ENCODE measurements around the gene NAT9.

The NAT9 gene

DNA sequence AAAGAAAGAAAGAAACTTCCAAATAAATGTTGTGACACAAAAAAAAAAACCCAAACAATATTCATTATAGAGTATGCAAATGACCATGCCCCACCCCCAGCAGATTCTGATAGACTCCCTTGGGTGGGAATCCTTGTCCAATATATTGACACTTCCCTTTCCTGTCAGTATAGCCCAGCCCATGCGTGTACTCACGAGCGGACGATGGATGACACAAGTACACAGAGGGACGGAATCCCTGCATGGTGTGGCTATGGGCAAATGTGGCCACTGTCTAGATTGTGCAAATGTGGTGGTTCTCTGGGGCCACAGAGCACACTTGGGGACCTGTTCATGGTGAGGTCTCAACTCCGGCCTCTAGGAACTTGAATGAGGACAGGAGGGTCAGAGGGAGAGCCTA, 36.0 kb downstream of the NAT9 start:
- Histone ChIP-seq H3K36me3 (ENCODE audit: control insufficient read depth, insufficient read depth, low read length) (no peaks in the 10 kb centered on the region), H3K9me3 (ENCODE audit: control insufficient read depth, low read length) (no peaks in the 10 kb centered on the region), H3K4me3 (ENCODE audit: insufficient read depth, low read depth, low read length, poor library complexity, severe bottlenecking) (no peak overlapping the region), H3K4me1 (ENCODE audit: control insufficient read depth, insufficient read depth, low read length, poor library complexity, severe bottlenecking) (peaks cover 78% of the 10 kb centered on the region), H3K27ac (ENCODE audit: insufficient read depth, low read length, poor library complexity, severe bottlenecking) (peak overlapping the region; percentile 35), H3K27me3 (replicated peaks; ENCODE audit: control insufficient read depth, insufficient read depth, low read length, poor library complexity, severe bottlenecking) (no peaks in the 10 kb centered on the region)
- DNase-seq: no peak

DNA sequence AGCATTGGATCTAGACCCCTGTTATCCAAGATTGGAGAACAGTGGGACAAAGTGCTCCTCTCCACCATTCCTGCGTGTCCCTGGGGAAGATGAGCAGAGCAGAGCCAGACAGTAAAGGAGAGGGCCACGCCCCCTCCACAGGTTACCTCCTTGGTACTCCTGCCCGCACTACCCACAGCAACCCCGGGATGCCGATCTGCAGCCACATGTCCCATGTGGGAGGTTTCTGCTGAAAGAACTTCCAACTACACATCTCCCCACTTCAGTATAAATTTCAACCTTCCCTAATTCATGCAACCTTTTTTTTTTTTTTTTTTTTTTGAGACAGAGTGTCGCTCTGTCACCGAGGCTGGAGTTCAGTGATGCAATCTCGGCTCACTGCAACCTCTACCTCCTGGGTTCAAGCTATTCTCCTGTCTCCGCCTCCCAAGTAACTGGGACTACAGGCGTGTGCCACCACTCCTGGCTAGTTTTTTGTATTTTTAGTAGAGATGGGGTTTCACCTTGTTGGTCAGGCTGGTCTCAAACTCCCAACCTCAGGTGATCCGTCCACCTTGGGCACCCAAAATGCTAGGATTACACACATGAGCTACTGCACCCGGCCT, 36.8 kb downstream of the NAT9 start:
- Histone ChIP-seq H3K4me1 (ENCODE audit: control insufficient read depth, insufficient read depth, low read length, poor library complexity, severe bottlenecking) (peaks cover 69% of the 10 kb centered on the region), H3K9me3 (ENCODE audit: control insufficient read depth, low read length) (no peaks in the 10 kb centered on the region), H3K27ac (ENCODE audit: insufficient read depth, low read length, poor library complexity, severe bottlenecking) (peak overlapping the region; percentile 75), H3K36me3 (ENCODE audit: control insufficient read depth, insufficient read depth, low read length) (no peaks in the 10 kb centered on the region), H3K27me3 (replicated peaks; ENCODE audit: control insufficient read depth, insufficient read depth, low read length, poor library complexity, severe bottlenecking) (no peaks in the 10 kb centered on the region), H3K4me3 (ENCODE audit: insufficient read depth, low read depth, low read length, poor library complexity, severe bottlenecking) (peak overlapping the region; percentile 74)
- no peak for DNase-seq

- peak overlapping the region; percentile 74 for H3K4me3 ChIP-seq (ENCODE audit: insufficient read depth, low read depth, low read length, poor library complexity, severe bottlenecking)
- H3K4me1 ChIP-seq (ENCODE audit: control insufficient read depth, insufficient read depth, low read length, poor library complexity, severe bottlenecking): peaks cover 59% of the 10 kb centered on the region
- H3K27me3 ChIP-seq (replicated peaks; ENCODE audit: control insufficient read depth, insufficient read depth, low read length, poor library complexity, severe bottlenecking): no peaks in the 10 kb centered on the region
- H3K27ac ChIP-seq (ENCODE audit: insufficient read depth, low read length, poor library complexity, severe bottlenecking): peak overlapping the region; percentile 75
- H3K36me3 ChIP-seq (ENCODE audit: control insufficient read depth, insufficient read depth, low read length): no peaks in the 10 kb centered on the region
- DNase-seq: peak; percentile 60 to 67 (median 65)
- no peaks in the 10 kb centered on the region for H3K9me3 ChIP-seq (ENCODE audit: control insufficient read depth, low read length)
Measured at GRCh38 chr17:74738051-74738996, 37.8 kb downstream of the NAT9 start.

DNA sequence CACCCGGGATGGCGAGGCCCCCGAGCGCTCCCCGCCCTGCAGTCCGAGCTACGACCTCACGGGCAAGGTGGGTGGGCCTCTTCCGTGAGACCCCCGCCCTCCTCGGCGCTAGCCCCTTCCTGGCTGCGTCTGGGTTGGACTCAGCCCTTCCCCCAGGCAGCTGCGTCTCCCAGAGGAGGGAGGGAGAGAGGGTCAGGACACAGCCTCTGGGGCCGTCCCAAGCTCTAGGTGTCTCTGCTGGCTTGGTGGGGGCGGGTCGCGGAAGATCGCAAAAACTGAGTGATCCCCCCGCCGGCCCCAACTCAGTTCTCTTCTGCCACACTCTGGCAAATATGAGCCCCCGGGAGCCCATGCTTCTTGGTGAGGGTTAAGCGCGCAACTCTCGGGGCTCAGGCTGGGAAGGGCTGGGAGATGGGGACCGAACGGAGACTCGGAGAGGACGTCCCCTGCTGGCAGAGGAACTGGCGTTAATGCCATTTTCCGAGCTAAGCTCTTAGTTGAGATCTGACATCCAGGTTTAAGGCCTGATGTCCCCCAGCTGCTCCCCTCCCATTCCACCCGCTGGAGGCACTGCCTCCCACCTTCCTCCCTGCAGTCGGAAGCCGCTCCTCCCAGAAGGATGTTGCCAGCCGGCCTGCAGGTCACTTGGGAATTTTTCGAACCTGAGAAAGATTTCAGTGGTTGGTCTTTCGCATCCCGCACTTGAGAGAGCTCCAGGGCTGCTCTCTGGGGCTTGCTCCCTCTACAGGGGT, 38.7 kb downstream of the NAT9 start:
- Histone ChIP-seq H3K36me3 (ENCODE audit: control insufficient read depth, insufficient read depth, low read length) (no peaks in the 10 kb centered on the region), H3K9me3 (ENCODE audit: control insufficient read depth, low read length) (no peaks in the 10 kb centered on the region), H3K4me1 (ENCODE audit: control insufficient read depth, insufficient read depth, low read length, poor library complexity, severe bottlenecking) (peaks cover 52% of the 10 kb centered on the region), H3K27ac (ENCODE audit: insufficient read depth, low read length, poor library complexity, severe bottlenecking) (peak overlapping the region; percentile 75), H3K4me3 (ENCODE audit: insufficient read depth, low read depth, low read length, poor library complexity, severe bottlenecking) (peak overlapping the region; percentile 74), H3K27me3 (replicated peaks; ENCODE audit: control insufficient read depth, insufficient read depth, low read length, poor library complexity, severe bottlenecking) (no peaks in the 10 kb centered on the region)
- no peak for DNase-seq

DNA sequence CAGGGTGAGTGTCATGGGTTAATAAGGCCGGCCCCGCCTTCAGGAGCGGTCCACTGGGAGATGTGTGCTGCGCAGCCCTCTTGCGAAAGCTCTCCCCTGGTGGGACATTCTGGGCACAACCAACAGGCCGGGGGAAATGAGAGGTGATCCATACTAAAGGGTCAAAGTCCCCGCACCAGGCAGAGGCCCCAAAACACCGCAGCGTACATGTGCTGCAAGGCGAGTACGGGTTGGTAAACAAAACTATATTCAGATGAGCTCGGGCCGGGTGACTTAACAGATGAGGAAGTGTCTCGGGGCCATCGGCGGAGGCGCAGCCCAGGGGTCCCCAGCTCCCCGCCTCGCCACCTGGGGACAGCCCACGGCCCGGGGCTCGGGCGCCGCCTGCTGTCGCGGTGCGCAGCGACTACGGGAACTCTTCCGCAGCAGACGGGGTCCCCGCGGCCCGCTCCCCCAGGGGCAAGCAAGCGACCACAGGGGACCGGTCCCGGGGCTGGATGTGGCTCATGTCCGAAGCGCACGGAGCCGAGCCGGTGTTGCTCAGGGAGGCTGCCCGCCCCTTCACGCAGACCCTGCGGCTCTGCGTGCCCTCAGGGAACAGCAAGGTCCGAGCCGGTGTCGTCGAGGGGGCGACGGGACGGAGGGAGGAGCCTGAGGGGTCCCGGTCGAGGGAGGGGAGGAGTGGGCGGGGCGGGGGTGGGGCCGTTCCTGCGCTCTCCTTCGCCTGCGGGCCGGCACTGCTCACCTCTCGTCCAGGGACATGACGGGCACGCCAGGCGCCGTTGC, 39.4 kb downstream of the NAT9 start, which contains the start of gene RAB37:
TSS of gene RAB37 (plus strand) at position 744 of the 786 bp plus-strand sequence. CDS start at position 761, 17 bp downstream.
- Histone ChIP-seq H3K4me3 (ENCODE audit: insufficient read depth, low read depth, low read length, poor library complexity, severe bottlenecking) (peak within 1 kb of the TSS; percentile 74), H3K4me1 (ENCODE audit: control insufficient read depth, insufficient read depth, low read length, poor library complexity, severe bottlenecking) (peaks cover 46% of the 10 kb centered on the region), H3K36me3 (ENCODE audit: control insufficient read depth, insufficient read depth, low read length) (no peaks in the 10 kb centered on the region), H3K27me3 (replicated peaks; ENCODE audit: control insufficient read depth, insufficient read depth, low read length, poor library complexity, severe bottlenecking) (no peaks in the 10 kb centered on the region), H3K27ac (ENCODE audit: insufficient read depth, low read length, poor library complexity, severe bottlenecking) (peak within 1 kb of the TSS; percentile 75), H3K9me3 (ENCODE audit: control insufficient read depth, low read length) (no peaks in the 10 kb centered on the region)
- DNase-seq: peak in 1 of 3 donors; percentile 31

- H3K9me3 ChIP-seq (ENCODE audit: control insufficient read depth, low read length): no peaks in the 10 kb centered on the region
- no peak overlapping the region for H3K27ac ChIP-seq (ENCODE audit: insufficient read depth, low read length, poor library complexity, severe bottlenecking)
- H3K4me3 ChIP-seq (ENCODE audit: insufficient read depth, low read depth, low read length, poor library complexity, severe bottlenecking): no peak overlapping the region
- peaks cover 41% of the 10 kb centered on the region for H3K4me1 ChIP-seq (ENCODE audit: control insufficient read depth, insufficient read depth, low read length, poor library complexity, severe bottlenecking)
- H3K36me3 ChIP-seq (ENCODE audit: control insufficient read depth, insufficient read depth, low read length): no peaks in the 10 kb centered on the region
- DNase-seq: no peak
- no peaks in the 10 kb centered on the region for H3K27me3 ChIP-seq (replicated peaks; ENCODE audit: control insufficient read depth, insufficient read depth, low read length, poor library complexity, severe bottlenecking)
Measured at GRCh38 chr17:74734256-74734655, 41.9 kb downstream of the NAT9 start.

GRCh38 chr17:74733365-74734122, 42.6 kb downstream of the NAT9 start:
- H3K4me1 ChIP-seq (ENCODE audit: control insufficient read depth, insufficient read depth, low read length, poor library complexity, severe bottlenecking): peaks cover 34% of the 10 kb centered on the region
- no peak for DNase-seq

GRCh38 chr17:74732042-74732867, 43.9 kb downstream of the NAT9 start:
- Histone ChIP-seq H3K9me3 (ENCODE audit: control insufficient read depth, low read length) (no peaks in the 10 kb centered on the region), H3K36me3 (ENCODE audit: control insufficient read depth, insufficient read depth, low read length) (no peaks in the 10 kb centered on the region), H3K4me1 (ENCODE audit: control insufficient read depth, insufficient read depth, low read length, poor library complexity, severe bottlenecking) (peaks cover 24% of the 10 kb centered on the region), H3K4me3 (ENCODE audit: insufficient read depth, low read depth, low read length, poor library complexity, severe bottlenecking) (no peak overlapping the region), H3K27me3 (replicated peaks; ENCODE audit: control insufficient read depth, insufficient read depth, low read length, poor library complexity, severe bottlenecking) (no peaks in the 10 kb centered on the region), H3K27ac (ENCODE audit: insufficient read depth, low read length, poor library complexity, severe bottlenecking) (no peak overlapping the region)
- no peak for DNase-seq

More at GRCh38 chr17:74733365-74734122, 42.6 kb downstream of the NAT9 start:
- Histone ChIP-seq H3K36me3 (ENCODE audit: control insufficient read depth, insufficient read depth, low read length) (no peaks in the 10 kb centered on the region), H3K27me3 (replicated peaks; ENCODE audit: control insufficient read depth, insufficient read depth, low read length, poor library complexity, severe bottlenecking) (no peaks in the 10 kb centered on the region), H3K9me3 (ENCODE audit: control insufficient read depth, low read length) (no peaks in the 10 kb centered on the region), H3K27ac (ENCODE audit: insufficient read depth, low read length, poor library complexity, severe bottlenecking) (no peak overlapping the region), H3K4me3 (ENCODE audit: insufficient read depth, low read depth, low read length, poor library complexity, severe bottlenecking) (no peak overlapping the region)
